ENCODE data around the gene VWA3B.
A peak's percentile ranks its signal among the peaks of the same experiment; 100 is the strongest.
"Not testable (repeated sequence)": the region's sequence is repeated elsewhere in the genome, so short reads cannot be mapped to it uniquely, and the experiment has no call there.

Gene VWA3B, protein sequence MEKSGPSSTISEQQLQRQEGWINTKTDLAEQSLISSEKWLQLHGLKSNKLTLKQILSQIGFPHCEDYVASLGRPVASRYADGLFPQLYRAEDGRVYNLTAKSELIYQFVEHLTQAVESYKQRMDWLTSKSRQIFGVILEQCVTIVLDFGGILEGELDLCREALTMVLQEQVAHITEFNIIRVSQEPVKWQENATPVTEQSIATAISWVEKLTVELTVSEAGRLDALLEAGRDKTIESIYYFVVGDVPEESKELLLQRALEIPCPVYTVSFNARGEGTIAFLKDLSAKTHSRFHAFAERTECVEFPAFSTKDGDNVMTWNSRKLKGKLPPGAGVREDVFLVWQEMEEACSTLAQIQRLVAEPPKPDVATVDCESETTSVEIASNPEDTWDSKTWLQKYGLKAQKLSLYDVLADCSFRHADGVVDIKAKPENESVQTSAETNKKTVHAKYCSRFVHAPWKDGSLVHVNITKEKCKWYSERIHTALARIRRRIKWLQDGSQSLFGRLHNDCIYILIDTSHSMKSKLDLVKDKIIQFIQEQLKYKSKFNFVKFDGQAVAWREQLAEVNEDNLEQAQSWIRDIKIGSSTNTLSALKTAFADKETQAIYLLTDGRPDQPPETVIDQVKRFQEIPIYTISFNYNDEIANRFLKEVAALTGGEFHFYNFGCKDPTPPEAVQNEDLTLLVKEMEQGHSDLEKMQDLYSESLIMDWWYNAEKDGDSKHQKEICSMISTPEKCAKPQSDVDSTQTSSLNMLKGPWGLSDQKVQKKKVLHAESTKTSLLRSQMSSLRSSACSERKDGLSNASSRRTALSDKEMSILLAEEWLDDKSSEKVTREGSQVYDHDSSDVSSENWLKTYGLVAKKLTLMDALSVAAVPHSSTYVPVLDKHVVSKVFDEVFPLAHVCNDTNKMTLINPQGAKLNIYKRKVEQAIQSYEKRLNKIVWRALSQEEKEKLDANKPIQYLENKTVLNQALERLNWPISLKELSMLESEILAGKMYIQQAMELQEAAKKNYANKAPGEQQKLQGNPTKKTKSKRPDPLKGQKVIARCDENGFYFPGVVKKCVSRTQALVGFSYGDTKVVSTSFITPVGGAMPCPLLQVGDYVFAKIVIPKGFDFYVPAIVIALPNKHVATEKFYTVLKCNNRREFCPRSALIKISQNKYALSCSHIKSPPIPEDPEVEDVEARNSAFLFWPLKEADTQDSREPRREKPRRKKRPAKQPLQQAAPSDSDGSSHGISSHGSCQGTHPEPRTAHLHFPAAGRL (N-terminal part only)

GRCh38 chr2:98086491-98087446 lies at the start of gene VWA3B:
TSS of gene VWA3B (plus strand) at chr2:98087167. CDS start at chr2:98093093, 5,926 bp downstream.
- no peak for DNase-seq (ENCODE audit: low spot score)

DNA sequence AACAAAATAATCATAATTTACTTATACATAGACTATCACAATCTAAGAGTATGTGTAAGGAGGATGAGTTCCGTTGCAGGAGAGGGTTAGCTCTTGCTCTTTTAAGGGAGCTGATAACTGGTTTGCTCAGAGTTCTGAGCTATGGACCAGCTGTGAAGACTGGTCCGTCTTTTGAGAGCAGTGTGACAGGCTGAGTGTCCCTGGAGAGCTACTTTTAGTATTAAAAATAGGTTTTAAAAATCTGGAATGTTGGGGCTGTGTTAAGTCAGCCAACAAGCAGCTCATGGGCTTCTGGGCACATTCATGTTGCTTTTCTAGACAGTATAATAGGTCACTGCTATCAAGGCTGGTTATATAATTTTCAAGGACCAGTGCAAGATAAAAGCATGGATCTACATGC lies 49.8 kb upstream of the VWA3B start:
- no peak for DNase-seq (ENCODE audit: low spot score)

DNA sequence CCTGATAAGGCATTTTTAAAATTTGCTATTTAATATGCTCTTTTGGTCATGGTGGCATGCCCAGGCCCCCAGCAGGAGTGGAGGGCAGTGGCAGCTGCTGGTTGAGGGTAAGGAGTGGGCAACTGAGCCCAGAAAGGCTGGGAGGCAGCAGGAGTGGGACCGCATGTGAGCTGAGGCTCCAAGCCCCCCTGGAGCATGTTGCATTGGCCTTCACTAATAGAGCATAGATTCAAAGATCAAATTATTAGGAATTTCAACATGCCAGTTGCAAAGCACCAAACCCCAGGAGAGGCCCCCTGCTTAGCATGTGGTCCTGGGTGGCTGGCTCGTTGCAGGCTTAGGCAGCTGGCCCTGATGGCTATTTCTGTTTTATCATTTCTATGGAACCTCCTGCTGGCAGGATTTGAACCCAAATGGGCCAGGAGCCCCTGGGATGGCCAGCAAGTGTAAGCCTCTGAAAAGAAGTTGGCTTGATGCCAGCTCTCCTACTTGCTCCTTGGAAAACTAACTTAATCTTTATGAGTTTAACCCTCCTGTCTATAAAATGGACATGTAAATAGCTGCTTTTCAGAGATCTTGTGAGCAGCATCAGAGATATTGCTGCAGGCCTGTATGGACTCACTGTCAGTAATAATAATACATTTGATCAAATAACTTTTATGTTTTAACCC lies 49.2 kb upstream of the VWA3B start:
- no peak for DNase-seq (ENCODE audit: low spot score)

GRCh38 chr2:98039085-98039756 lies 47.7 kb upstream of the VWA3B start:
- DNase-seq (ENCODE audit: low spot score): peak; percentile 41

DNA sequence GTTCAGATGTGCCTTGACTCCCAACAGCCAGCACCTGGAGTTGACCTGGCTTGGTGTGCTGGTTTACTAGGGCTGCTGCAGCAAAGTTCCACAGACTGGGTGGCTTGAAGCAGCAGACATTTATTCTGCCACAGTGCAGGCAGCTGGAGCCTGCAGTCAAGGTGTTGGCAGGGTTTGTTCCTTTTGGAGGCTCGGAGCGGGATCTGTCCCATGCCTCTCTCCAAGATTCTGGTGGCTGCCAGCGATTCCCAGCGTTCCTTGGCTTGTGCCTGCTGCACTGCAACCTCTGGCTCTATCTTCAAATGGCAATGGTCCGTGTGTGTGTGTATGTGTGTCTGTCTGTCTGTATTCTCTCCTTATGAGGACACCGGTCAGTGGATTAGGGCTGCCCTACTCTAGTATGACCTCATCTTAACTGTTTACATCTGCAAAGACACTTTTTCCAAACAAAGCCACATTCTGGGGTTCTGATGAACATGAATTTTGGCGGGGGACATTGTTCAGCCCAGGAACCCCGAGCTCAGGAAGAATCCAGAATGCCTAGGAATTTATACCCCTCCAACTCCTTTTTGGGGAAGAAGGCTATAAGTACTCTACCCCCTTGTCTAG lies 46.5 kb upstream of the VWA3B start:
- DNase-seq (ENCODE audit: low spot score): no peak

GRCh38 chr2:98043101-98043500 lies 43.9 kb upstream of the VWA3B start:
- DNase-seq (ENCODE audit: low spot score): no peak

DNA sequence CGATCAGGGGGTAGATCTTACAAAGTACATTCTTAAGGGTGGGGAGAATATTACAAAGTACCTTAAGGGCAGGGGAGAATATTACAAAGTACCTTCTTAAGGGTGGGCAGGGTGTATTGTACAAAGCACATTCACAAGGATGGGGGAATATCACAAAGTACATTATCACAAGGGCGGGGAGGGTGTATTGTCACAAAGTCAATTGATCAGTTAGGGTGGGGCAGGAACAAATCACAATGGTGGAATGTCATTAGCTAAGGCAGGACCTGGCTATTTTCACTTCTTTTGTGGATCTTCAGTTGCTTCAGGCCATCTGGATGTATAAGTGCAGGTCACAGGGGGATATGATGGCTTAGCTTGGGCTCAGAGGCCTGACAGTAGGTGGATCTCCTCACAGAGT lies 42.2 kb upstream of the VWA3B start:
- not testable (repeated sequence) for DNase-seq (ENCODE audit: low spot score)

DNA sequence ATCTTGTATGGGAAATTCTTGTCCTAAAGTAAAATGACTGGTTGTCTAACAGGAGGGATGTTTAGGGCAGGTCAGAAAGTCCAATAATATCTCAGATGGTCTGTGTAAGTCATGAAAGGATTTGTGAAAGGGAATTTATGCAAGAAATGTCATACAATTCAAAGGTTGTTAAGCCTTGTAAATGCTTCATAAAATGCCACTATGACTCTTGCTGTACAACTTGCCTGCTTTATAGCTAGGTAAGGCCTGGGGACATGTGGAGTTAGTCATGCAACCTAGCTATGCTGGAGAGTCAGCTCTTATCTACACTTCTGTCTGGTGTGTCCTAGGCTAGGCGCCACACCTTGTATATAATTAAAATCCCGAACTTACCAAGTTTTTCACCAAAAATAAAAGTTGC lies 36.9 kb upstream of the VWA3B start:
- DNase-seq (ENCODE audit: low spot score): no peak

- DNase-seq (ENCODE audit: low spot score): no peak
These were observed 28.6 kb upstream of the VWA3B start for GRCh38 chr2:98058191-98058975.

DNA sequence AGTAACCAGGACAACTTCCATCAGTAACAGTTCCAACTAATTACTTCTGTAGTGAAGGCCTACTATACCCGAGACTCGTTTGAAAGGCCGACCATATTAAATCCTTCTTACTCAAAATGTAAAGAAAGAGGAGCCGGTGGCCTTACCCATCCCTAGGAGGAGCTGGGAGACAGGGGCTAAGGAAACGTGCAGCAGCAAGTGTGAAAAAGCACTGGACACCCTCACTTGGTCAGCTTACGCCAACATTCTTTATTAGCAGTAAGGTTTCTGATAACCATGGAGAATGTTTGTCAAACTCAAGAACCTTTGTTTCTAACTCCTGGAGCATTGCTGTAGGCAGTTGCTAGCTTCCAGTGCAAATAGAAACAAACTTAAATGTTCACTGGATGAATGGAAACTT lies 26.7 kb upstream of the VWA3B start:
- DNase-seq (ENCODE audit: low spot score): no peak

DNA sequence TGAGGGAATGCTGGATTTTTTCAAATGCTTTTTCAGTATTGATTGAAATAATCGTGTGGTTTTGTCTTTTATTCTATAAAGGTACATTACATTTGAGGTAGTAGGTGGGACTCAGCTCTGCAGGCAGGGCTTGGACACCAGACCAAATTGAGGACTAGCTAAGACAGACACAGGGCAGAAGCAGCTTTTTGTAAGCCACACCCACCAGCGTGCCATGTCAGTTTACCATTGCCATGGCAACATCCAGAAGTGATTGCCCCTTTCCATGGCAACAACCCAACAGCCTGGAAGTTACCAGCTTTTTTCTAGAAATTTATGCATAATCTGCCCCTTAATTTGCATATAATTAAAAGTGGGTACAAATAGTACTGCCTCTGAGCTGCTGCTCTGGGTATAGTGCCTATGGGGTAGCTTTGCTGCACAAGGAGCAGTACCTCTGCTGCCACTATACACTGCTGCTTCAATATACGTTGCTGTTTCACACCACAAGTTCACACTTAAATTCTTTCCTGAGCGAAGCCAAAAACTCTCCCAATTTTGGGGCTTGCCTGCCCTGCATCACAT lies 23.6 kb upstream of the VWA3B start:
- no peak for DNase-seq (ENCODE audit: low spot score)

DNA sequence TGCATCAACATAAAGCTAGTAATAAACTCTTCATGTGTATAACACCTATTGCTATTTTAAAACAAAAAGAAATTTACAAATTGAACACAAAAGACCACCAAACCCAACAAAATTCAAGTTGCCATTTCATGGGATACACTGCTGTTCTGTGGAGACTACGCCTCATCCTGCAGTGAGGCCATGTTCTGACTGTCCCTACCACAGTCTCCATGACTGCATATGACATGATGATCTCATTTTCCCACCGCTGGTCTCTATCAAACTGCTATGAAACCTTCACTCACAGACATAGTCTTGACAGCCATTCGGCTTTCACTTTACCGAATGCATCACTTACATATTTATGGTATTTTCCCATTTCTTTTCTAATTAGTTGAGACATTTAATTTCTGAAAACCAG lies 21.2 kb upstream of the VWA3B start:
- no peak for DNase-seq (ENCODE audit: low spot score)

- no peak for DNase-seq (ENCODE audit: low spot score)
These were observed 19.8 kb upstream of the VWA3B start for GRCh38 chr2:98067160-98067559.

- DNase-seq (ENCODE audit: low spot score): peak; percentile 19
These were observed 16.9 kb upstream of the VWA3B start for GRCh38 chr2:98070081-98070480.

- DNase-seq (ENCODE audit: low spot score): no peak
These were observed 14.5 kb upstream of the VWA3B start for GRCh38 chr2:98072442-98072841.

GRCh38 chr2:98078701-98079100 lies 8.3 kb upstream of the VWA3B start:
- DNase-seq (ENCODE audit: low spot score): peak; percentile 22

GRCh38 chr2:98084151-98084868 lies 2.7 kb upstream of the VWA3B start:
- DNase-seq (ENCODE audit: low spot score): no peak

GRCh38 chr2:98084869-98085238 lies 2.1 kb upstream of the VWA3B start:
- DNase-seq (ENCODE audit: low spot score): no peak
